Gastrocnemius medialis (tissue), 4 donors: ENCODE results near the gene IL17RA. TPM values are rescaled to one million over a fixed set of nuclear protein-coding genes. Genes with fewer than 3 reads are reported as not detected.

Source experiments
- ATAC-seq, 2 donors: fragments of 150-250 bp; one replicate each; pipeline ENCODE4 v1.9.1; 2016
- DNase-seq, 2 donors: peaks; one replicate each; pipeline ENCODE4 v3.0.0-alpha.2; 2019
- H3K27ac ChIP-seq, 4 donors: fragments of 200-600 bp; sonication (generic); 1 replicate in 1 of 4; 2 replicates in 3 of 4; pipeline ENCODE4 v1.5.1; 2016 to 2018; ENCODE audit warnings: mild to moderate bottlenecking in 2 of 4, moderate library complexity in 1 of 4
- H3K27me3 ChIP-seq, 3 donors: fragments of 200-600 bp; sonication (generic) in 2 of 3; 1 replicate in 1 of 3; 2 replicates in 2 of 3; pipeline versions ENCODE4 v1.5.1 to v1.6.0; 2016 to 2019; ENCODE audit warnings: mild to moderate bottlenecking in 1 of 3, moderate library complexity in 1 of 3
- H3K36me3 ChIP-seq, 2 donors: fragments of 200-600 bp; sonication (generic) in 1 of 2; one replicate each; pipeline ENCODE4 v1.5.1; 2017 to 2018
- H3K4me1 ChIP-seq, 2 donors: fragments of 200-600 bp; sonication (generic) in 1 of 2; one replicate each; pipeline ENCODE4 v1.5.1; 2016 to 2017; ENCODE audit warnings: mild to moderate bottlenecking in 2 of 2
- H3K4me3 ChIP-seq, 4 donors: fragments of 200-600 bp; sonication (generic) in 3 of 4; 1 replicate in 1 of 4; 2 replicates in 3 of 4; pipeline ENCODE4 v1.5.1; 2016 to 2019; ENCODE audit warnings: mild to moderate bottlenecking in 2 of 4
- H3K9me3 ChIP-seq, 3 donors: fragments of 200-600 bp; sonication (generic) in 2 of 3; 1 replicate in 1 of 3; 2 replicates in 2 of 3; pipeline ENCODE4 v1.5.1; 2016 to 2019
- CTCF ChIP-seq, 5 experiments: fragments of 450-650 bp in 3 of 5; fragments of 200-600 bp in 2 of 5; sonication (generic) in 2 of 5; IDR thresholded peaks in 4 of 5; conservative IDR thresholded peaks in 1 of 5; 1 replicate in 4 of 5; 2 replicates in 1 of 5; pipeline ENCODE4 v1.5.1; 2016 to 2019; ENCODE audit warnings: antibody characterized with exemption in 5 of 5, mild to moderate bottlenecking in 3 of 5, moderate library complexity in 3 of 5
- POLR2A ChIP-seq, 2 donors: fragments of 450-650 bp; IDR thresholded peaks; one replicate each; pipeline ENCODE4 v1.6.1; 2017; ENCODE audit warnings: antibody characterized with exemption in 2 of 2, mild to moderate bottlenecking in 2 of 2, moderate library complexity in 2 of 2
- in situ Hi-C, 4 donors: fragments of 200-750 bp; cut with MboI; loops; one replicate each; pipeline versions ENCODE4 v1.15.0 to v1.8.0; 2017; ENCODE audit warnings: low sequenced_read_pairs in 4 of 4
- intact Hi-C: fragments of 100-400 bp; cut with DNase I; formaldehyde crosslinking; loops from one replicate; pipeline ENCODE4 v1.15.1; 2023; ENCODE audit warnings: low total_unique reads
- total RNA-seq, 4 donors: library from RNA; depleted of rRNA; stranded (reverse); fragments of >200 nt; gene quantifications; one replicate each; pipeline versions ENCODE4 v1.1.0 to v1.2.3, GENCODE V29; 2016

The IL17RA gene
- total RNA-seq, 4 donors from 2014 or later, result 1.4 to 3.9 (median 3.6) TPM

GRCh38 chr22:17093081-17093480 lies 8.3 kb downstream of the IL17RA start:
- DNase-seq, result no peak
- ATAC-seq, result no peak
- Histone ChIP-seq H3K36me3 (no peaks in the 10 kb centered on the region), H3K4me3 (no peak overlapping the region), H3K9me3 (no peaks in the 10 kb centered on the region), H3K27ac (no peak overlapping the region), H3K4me1 (no peaks in the 10 kb centered on the region), H3K27me3 (no peaks in the 10 kb centered on the region)
- in situ Hi-C loops, result no loop called here
- TF ChIP-seq CTCF (IDR thresholded peaks at IDR 0.05 in 4 of 5, conservative IDR thresholded peaks at IDR 0.05 in 1 of 5), result no peak
- TF ChIP-seq POLR2A (IDR thresholded peaks at IDR 0.05), result no peak
- intact Hi-C loops, result no loop called here

GRCh38 chr22:17095538-17095937 lies 10.7 kb downstream of the IL17RA start:
- no peak for DNase-seq

GRCh38 chr22:17096071-17096470 lies 11.3 kb downstream of the IL17RA start:
- H3K27me3 ChIP-seq, result no peaks in the 10 kb centered on the region
- in situ Hi-C loops (no loop called here), intact Hi-C loops (no loop called here)
- TF ChIP-seq CTCF (IDR thresholded peaks at IDR 0.05 in 4 of 5, conservative IDR thresholded peaks at IDR 0.05 in 1 of 5), result no peak
- TF ChIP-seq POLR2A (IDR thresholded peaks at IDR 0.05), result no peak
- H3K4me1 ChIP-seq, result no peaks in the 10 kb centered on the region
- DNase-seq (no peak), ATAC-seq (no peak)
- no peak overlapping the region for H3K27ac ChIP-seq
- H3K9me3 ChIP-seq, result no peaks in the 10 kb centered on the region
- peaks cover 0 to 10% of the 10 kb centered on the region in 2 donors for H3K36me3 ChIP-seq
- H3K4me3 ChIP-seq, result no peak overlapping the region

More at GRCh38 chr22:17095538-17095937, 10.7 kb downstream of the IL17RA start:
- Histone ChIP-seq H3K9me3 (no peaks in the 10 kb centered on the region), H3K27me3 (no peaks in the 10 kb centered on the region), H3K27ac (no peak overlapping the region), H3K4me1 (no peaks in the 10 kb centered on the region), H3K36me3 (peaks cover 0 to 10% of the 10 kb centered on the region in 2 donors), H3K4me3 (no peak overlapping the region)
- in situ Hi-C loops (no loop called here), intact Hi-C loops (no loop called here)
- ATAC-seq, result no peak
- TF ChIP-seq CTCF (IDR thresholded peaks at IDR 0.05 in 4 of 5, conservative IDR thresholded peaks at IDR 0.05 in 1 of 5) (peak in 1 of 5 experiments; percentile 33), POLR2A (IDR thresholded peaks at IDR 0.05) (no peak)

- no peak overlapping the region for H3K27ac ChIP-seq
- no peak overlapping the region for H3K4me3 ChIP-seq
- intact Hi-C loops (no loop called here), in situ Hi-C loops (no loop called here)
- ATAC-seq (no peak), DNase-seq (no peak)
- H3K9me3 ChIP-seq, result no peaks in the 10 kb centered on the region
- peaks cover 0 to 19% of the 10 kb centered on the region in 2 donors for H3K36me3 ChIP-seq
- H3K27me3 ChIP-seq, result no peaks in the 10 kb centered on the region
- H3K4me1 ChIP-seq, result no peaks in the 10 kb centered on the region
- TF ChIP-seq CTCF (IDR thresholded peaks at IDR 0.05 in 4 of 5, conservative IDR thresholded peaks at IDR 0.05 in 1 of 5), result no peak
- TF ChIP-seq POLR2A (IDR thresholded peaks at IDR 0.05), result no peak
These were observed 12.3 kb downstream of the IL17RA start for GRCh38 chr22:17097062-17097461.

- no peaks in the 10 kb centered on the region for H3K4me1 ChIP-seq
- in situ Hi-C loops, result no loop called here
- no peak overlapping the region for H3K4me3 ChIP-seq
- no peak overlapping the region for H3K27ac ChIP-seq
- H3K36me3 ChIP-seq, result peaks cover 0 to 25% of the 10 kb centered on the region in 2 donors
- intact Hi-C loops, result no loop called here
- no peaks in the 10 kb centered on the region for H3K9me3 ChIP-seq
- ATAC-seq (no peak), DNase-seq (no peak)
- no peaks in the 10 kb centered on the region for H3K27me3 ChIP-seq
- TF ChIP-seq POLR2A (IDR thresholded peaks at IDR 0.05), result no peak
These were observed 12.9 kb downstream of the IL17RA start for GRCh38 chr22:17097701-17098100.
